GM18508 (cell line): Measurements from ENCODE around the gene RNU5B-1.

ENCODE experiments used
- ATAC-seq: cut with Tn5 transposase; IDR thresholded peaks from one replicate; pipeline ENCODE4 v1.9.1; 2021; ENCODE audit warnings: moderate number of reproducible peaks; ENCODE audit not compliant: insufficient read depth, unreplicated experiment

The RNU5B-1 gene

GRCh38 chr15:65286704-65287519 is 17.6 kb upstream of the RNU5B-1 start, which contains the start of gene PARP16:
TSS of gene PARP16 (minus strand) at chr15:65286883. CDS start at chr15:65286426, 457 bp downstream.
- peak; percentile 52 for ATAC-seq

- ATAC-seq = no peak
Measured at GRCh38 chr15:65287520-65287855, 17.0 kb upstream of the RNU5B-1 start.

GRCh38 chr15:65289261-65289854 is 15.1 kb upstream of the RNU5B-1 start:
- ATAC-seq = no peak

- ATAC-seq = no peak
Measured at GRCh38 chr15:65290228-65290627, 14.2 kb upstream of the RNU5B-1 start.

- ATAC-seq = no peak
Measured at GRCh38 chr15:65292938-65293518, 11.4 kb upstream of the RNU5B-1 start.

- no peak for ATAC-seq
Measured at GRCh38 chr15:65298731-65299130, 5.7 kb upstream of the RNU5B-1 start.

GRCh38 chr15:65300924-65301441 is 3.5 kb upstream of the RNU5B-1 start:
- ATAC-seq = no peak

- ATAC-seq = no peak
Measured at GRCh38 chr15:65302061-65302460, 2.4 kb upstream of the RNU5B-1 start.

- no peak for ATAC-seq
Measured at GRCh38 chr15:65303687-65304380, 643 bp upstream of the RNU5B-1 start.

- ATAC-seq = no peak
Measured at GRCh38 chr15:65305150-65305758, 777 bp downstream of the RNU5B-1 start.

- no peak for ATAC-seq
Measured at GRCh38 chr15:65305776-65306175, 1.3 kb downstream of the RNU5B-1 start.

GRCh38 chr15:65306551-65306950 is 2.1 kb downstream of the RNU5B-1 start:
- no peak for ATAC-seq

- no peak for ATAC-seq
Measured at GRCh38 chr15:65307978-65308377, 3.5 kb downstream of the RNU5B-1 start.

GRCh38 chr15:65309882-65310418 is 5.5 kb downstream of the RNU5B-1 start:
- no peak for ATAC-seq

- ATAC-seq = no peak
Measured at GRCh38 chr15:65310431-65311137, 6.1 kb downstream of the RNU5B-1 start.

- ATAC-seq = no peak
Measured at GRCh38 chr15:65311760-65312159, 7.3 kb downstream of the RNU5B-1 start.

GRCh38 chr15:65312400-65312916 is 8.0 kb downstream of the RNU5B-1 start:
- ATAC-seq = no peak

- ATAC-seq = no peak
Measured at GRCh38 chr15:65318870-65319356, 14.4 kb downstream of the RNU5B-1 start.

- no peak for ATAC-seq
Measured at GRCh38 chr15:65323071-65323511, 18.6 kb downstream of the RNU5B-1 start.
